Hepatocyte (in vitro differentiated cells): ENCODE results near the gene TUFM.

Experiments used
- EZH2 ChIP-seq: fragments of 200-600 bp; sonication (generic); IDR thresholded peaks from 2 replicates; pipeline ENCODE4 v1.6.1; 2016; ENCODE audit warnings: antibody characterized with exemption, mild to moderate bottlenecking, borderline replicate concordance
- TF ChIP-seq, protein P1 (sequence below): fragments of 200-600 bp; sonication (generic); IDR thresholded peaks from 2 replicates; pipeline ENCODE4 v1.5.1; 2016; ENCODE audit warnings: antibody characterized with exemption, mild to moderate bottlenecking; ENCODE audit not compliant: poor library complexity

DNA sequence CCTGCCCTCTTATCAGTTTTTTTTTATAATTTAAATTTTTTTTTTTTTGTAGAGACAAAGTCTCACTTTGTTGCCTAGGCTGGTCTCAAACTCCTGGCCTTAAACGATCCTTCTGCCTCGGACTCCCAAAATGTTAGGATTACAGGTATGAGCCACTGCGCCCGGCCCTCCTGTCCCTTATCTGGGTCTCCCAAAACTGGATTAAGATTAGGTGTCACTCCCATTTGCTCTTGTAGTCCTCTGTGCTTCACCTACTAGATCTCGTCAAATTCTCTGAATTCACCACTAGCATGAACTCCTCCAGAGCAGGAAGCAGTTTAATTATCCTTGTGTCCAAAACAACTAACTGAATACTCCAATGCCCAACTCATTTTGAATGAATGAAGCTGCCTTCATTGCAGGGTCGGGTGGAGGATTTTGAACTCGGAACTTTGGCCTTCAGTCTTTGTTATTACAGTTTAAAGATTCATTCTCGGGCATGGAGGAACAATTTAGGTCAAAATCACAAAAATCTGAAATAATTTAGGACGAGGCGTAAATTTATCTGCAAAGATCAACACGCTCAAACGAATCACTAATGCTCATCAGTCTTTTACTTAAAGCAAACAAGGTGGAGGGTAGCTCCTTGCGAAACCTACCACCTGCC is 24.2 kb downstream of the TUFM start:
- TF ChIP-seq, protein P1, sequence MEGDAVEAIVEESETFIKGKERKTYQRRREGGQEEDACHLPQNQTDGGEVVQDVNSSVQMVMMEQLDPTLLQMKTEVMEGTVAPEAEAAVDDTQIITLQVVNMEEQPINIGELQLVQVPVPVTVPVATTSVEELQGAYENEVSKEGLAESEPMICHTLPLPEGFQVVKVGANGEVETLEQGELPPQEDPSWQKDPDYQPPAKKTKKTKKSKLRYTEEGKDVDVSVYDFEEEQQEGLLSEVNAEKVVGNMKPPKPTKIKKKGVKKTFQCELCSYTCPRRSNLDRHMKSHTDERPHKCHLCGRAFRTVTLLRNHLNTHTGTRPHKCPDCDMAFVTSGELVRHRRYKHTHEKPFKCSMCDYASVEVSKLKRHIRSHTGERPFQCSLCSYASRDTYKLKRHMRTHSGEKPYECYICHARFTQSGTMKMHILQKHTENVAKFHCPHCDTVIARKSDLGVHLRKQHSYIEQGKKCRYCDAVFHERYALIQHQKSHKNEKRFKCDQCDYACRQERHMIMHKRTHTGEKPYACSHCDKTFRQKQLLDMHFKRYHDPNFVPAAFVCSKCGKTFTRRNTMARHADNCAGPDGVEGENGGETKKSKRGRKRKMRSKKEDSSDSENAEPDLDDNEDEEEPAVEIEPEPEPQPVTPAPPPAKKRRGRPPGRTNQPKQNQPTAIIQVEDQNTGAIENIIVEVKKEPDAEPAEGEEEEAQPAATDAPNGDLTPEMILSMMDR = no peak
- TF ChIP-seq EZH2 = no peak
